MM.1S (cell line): ENCODE data around the gene MED13L.

Experiments used
- EZH2phosphoT487 ChIP-seq: fragments of 300-600 bp; sonication (generic); IDR thresholded peaks from 2 replicates; pipeline ENCODE4 v1.6.1; 2018; ENCODE audit warnings: antibody characterized with exemption, low read length
- TF ChIP-seq, protein P1 (sequence below): fragments of 300-600 bp; sonication (generic); IDR thresholded peaks from 2 replicates; pipeline ENCODE4 v1.5.1; 2016; ENCODE audit warnings: antibody characterized with exemption, low read length, mixed read lengths

DNA sequence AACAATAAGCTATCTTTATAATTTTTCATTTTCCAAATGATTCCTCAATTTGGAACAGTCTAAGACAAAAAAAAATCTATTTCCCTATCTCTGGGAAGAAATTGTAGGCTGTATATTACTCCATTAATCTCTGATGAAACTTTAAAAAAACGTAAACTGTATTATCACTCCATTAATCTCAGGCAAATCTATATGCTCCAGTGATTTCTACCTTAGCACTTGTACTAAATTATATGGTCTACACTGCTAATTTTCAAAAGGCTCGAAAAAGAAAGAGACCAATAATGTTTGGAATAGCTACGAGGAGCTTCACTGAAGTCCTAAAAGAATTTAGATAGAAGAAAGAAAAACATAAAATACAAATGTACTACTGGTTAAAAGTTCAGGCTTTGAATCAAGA is 19.7 kb downstream of the MED13L start:
- TF ChIP-seq, protein P1, sequence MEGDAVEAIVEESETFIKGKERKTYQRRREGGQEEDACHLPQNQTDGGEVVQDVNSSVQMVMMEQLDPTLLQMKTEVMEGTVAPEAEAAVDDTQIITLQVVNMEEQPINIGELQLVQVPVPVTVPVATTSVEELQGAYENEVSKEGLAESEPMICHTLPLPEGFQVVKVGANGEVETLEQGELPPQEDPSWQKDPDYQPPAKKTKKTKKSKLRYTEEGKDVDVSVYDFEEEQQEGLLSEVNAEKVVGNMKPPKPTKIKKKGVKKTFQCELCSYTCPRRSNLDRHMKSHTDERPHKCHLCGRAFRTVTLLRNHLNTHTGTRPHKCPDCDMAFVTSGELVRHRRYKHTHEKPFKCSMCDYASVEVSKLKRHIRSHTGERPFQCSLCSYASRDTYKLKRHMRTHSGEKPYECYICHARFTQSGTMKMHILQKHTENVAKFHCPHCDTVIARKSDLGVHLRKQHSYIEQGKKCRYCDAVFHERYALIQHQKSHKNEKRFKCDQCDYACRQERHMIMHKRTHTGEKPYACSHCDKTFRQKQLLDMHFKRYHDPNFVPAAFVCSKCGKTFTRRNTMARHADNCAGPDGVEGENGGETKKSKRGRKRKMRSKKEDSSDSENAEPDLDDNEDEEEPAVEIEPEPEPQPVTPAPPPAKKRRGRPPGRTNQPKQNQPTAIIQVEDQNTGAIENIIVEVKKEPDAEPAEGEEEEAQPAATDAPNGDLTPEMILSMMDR: no peak
- TF ChIP-seq EZH2phosphoT487: no peak
